Choroid plexus epithelial cell (primary cell): ENCODE results near the gene TRIM74.
A peak's percentile ranks its signal among the peaks of the same experiment; 100 is the strongest.
"Not testable (repeated sequence)": the region's sequence is repeated elsewhere in the genome, so short reads cannot be mapped to it uniquely, and the experiment has no call there.

Source experiments
- DNase-seq: peaks from one replicate; pipeline ENCODE4 v3.0.0-alpha.2; 2010; ENCODE audit warnings: low read depth
- H3K4me3 ChIP-seq: 2 replicates; pipeline ENCODE4 v1.5.1; 2011; ENCODE audit warnings: low read depth, mild to moderate bottlenecking, control low read depth, low read length, moderate library complexity
- TF ChIP-seq, protein P1 (sequence below): conservative IDR thresholded peaks from 2 replicates; pipeline ENCODE4 v1.5.1; 2011; ENCODE audit warnings: low read depth, mild to moderate bottlenecking, control low read depth, inconsistent platforms, low read length, moderate library complexity

TRIM74 gene

DNA sequence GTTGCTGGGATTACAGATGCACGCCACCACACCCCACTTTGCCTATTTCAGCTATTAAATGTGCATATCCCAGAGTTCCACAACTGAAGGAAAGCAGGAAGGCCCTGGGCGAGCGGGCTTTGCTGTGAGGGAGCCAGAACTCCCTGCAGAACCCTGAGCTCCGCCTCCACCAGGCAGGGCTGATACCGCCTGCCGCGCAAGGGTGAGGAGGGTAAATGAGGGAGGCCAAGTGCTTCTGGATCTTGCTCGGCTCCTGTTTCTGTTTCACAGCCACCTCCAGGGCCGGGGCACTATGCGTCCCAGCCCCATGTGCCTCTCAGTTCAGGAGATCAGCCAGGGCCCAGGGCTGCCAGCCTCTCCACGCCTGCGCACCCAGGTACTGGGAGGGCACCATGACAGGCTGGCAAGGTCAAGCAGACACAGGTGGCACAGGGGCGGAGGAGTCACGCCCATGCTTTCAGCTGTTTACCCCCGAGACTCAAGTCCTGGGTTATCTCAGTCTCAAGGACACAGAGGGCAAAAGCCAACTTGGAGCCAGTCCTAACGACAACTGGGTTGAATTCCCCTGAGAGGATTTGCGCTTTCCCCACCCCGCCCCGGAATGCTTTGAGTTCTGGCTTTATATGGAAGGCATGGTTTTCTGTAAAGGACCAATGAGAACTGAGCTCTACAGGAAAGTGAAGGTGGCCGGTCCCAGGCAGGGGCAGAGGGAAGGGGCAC is 8.5 kb downstream of the TRIM74 start:
- H3K4me3 ChIP-seq, DNase-seq: not testable (repeated sequence)

DNA sequence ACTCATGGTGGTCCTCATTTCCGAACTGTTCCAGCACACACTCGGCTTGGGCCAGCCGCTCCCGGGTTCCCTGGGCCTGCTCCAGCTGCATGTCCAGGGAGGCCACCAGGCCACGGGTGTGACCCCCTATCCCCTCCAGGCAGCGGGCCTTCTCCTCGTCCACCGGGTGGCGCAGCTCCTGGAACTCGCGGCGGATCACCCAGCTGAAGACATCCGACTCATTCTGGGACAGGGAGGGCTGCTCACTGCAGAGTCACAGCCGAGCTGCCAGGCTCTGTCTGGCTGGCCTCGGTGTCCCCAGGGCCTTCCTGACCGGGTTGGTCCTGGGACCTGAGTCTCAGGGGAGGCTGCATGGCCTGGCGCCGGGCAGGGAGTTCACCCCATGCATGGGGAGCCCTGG is 9.2 kb downstream of the TRIM74 start:
- H3K4me3 ChIP-seq, DNase-seq: not testable (repeated sequence)

DNA sequence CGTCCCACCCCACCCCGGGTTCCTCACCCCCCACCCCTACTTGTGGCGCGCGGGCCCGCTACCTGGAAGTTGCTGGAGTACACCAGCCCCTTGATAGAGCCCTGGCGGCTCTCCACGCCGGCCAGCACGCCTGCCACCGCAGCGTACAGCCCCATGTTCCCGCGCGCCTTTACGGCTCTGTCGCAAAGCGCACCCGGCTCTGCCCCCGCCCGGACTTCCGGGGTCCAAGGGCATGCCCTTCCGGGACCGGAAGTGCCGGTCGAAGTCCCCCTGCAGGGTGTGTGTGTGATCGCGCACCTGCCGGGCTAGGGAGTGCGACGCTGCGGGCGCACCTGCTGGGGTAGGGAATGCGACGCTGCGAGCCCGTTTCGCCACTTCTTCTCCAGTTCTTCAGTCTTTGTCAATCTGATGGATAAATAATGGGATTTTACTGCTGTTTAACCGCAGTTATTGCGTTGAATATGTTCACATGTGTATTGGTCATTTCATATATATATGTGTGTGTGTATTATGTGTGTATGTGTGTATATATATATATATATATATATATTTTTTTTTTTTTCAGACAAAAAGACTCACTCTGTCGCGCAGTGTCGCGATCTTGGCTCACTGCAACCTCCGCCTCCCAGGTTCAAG is 14.6 kb downstream of the TRIM74 start:
- not testable (repeated sequence) for DNase-seq
- H3K4me3 ChIP-seq: peak overlapping the region; percentile 40

DNA sequence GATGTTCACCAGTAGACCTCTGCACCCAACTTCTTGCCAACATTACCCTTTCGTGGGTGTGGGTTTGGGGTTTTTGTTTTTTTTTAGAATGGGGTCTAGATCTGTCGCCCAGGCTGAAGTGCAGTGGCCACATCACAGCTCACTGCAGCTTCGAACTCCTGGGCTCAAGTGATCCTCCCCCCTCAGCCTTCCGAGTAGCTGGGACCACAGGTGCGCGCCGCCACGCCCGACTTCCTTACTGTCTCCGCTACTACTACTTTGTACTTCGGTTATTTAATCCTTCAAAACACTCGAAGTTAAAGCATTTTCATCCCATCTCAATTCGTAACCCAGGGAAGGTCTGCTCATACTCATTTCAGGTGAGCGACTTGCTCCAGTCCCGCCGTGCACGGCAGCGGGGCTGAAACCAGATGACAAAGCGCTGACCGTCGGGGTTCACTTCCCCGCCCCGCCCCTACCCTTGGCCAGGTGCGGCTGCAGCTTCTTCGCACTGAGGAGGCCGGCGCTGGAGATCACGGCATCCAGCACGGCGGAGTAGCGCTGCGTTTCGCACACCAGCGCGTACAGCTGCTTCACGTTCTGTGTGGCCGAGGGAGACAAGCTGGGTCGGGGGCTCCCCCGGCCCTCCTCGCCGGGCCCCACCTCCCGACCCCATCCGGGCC is 15.2 kb downstream of the TRIM74 start:
- H3K4me3 ChIP-seq: peak overlapping the region; percentile 40
- not testable (repeated sequence) for DNase-seq

DNA sequence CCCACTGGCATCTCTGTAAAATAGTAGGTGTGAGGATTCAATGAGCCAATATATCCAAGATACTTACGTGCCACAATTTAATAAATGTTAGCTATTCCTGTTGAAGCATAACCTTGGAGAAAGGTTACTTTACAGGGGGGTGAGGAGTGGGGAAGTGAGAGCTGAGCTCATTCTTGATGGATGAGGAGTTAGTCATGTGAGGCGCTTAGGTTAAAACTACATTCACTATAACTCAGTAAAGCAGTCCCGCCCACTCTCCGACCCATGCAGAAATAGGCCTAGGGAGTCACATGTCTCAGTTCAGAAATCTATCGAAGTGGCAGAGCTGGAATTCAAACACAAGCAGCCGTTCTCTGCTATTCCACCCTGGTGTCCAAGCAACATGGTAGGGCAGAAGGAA is 18.8 kb downstream of the TRIM74 start:
- not testable (repeated sequence) for H3K4me3 ChIP-seq, DNase-seq

DNA sequence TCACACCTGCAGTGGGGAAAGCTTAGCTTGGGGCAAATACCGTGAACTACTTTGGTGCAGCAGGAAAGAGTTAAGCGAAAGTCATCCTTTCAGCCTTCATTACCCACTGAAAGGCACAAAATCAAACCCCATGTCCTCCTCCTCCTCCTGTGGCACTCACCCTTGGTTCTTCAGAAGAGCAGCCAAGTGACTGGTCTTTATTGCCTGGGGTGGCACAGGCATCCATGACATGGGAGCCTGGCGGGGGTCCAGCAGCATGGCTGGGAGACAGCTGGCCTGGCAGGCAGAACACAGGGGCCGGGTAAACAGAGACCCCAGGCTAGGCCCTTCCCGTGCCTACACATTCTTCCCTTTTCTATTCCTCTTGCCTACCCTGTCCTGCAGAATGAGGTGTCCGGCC is 19.6 kb downstream of the TRIM74 start:
- DNase-seq, H3K4me3 ChIP-seq: not testable (repeated sequence)

DNA sequence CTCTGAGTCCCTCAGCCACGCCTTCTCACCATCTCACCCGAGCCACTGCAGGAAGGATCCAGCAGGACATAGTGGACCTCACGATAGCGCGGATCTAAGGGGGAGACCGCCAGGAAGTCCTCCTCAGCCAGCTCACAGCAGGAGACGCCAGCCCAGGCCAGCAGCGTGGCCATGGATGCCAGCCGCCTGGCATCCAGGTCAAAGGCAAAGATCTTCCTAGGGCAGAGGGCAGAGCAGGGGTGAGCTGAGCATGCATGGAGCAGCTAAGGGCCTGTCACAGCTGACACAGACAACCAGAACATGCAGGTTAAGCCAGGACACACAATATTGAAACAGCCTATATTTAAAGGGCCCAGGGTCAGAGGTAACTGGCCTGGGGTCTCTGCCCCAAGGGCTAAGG is 20.0 kb downstream of the TRIM74 start:
- H3K4me3 ChIP-seq, DNase-seq: not testable (repeated sequence)

DNA sequence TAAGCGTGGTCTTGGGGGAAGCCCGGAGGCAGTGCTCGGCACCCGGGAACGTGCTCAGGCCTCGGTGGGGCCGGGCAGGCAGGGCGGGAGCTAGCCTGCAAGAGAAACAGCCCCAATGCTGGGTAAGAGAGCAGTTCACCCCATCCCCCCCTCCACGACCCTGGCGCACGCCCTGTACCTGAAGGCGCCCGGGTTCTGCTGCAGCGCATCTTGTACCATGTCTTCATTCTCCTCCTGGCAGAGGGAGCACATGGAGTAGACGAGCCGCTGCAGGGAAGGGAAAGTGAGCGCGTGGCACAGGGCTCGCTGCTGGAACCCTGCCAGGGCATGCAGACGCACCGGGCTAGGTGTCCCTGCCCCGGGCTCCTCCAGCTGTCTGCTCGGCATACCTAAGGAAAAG is 20.6 kb downstream of the TRIM74 start:
- not testable (repeated sequence) for H3K4me3 ChIP-seq, DNase-seq

DNA sequence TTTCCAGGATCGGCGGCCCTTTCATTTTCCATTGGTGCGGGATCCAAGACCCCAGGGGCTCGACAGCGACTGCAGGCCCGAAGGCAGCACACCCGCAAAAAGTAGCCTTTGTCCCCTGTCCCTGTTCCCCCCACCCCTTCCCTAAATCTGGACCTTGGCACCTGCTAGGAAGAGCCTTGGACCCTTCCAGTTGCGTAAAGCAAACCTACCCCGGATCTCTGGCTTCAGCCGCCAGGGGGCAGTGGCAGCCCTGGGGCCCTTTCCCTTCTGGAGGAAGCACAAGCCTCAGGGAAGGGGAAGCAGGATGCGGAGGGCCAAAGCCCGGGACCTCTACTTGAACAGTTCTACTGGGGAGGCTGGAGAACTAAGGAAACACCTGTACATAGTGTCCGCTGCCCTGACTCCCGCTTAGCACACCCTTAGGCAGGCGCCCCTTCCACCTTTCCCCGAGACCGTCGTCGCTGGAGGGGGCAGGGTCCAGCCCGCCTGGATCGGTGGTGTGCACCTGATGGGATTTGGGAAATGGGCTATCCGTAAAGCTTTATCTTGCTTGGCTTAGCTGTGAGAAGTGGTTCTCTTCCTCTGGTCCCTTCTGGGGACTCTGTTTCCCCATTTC is 23.0 kb downstream of the TRIM74 start:
- DNase-seq, H3K4me3 ChIP-seq: not testable (repeated sequence)
- TF ChIP-seq, protein P1, sequence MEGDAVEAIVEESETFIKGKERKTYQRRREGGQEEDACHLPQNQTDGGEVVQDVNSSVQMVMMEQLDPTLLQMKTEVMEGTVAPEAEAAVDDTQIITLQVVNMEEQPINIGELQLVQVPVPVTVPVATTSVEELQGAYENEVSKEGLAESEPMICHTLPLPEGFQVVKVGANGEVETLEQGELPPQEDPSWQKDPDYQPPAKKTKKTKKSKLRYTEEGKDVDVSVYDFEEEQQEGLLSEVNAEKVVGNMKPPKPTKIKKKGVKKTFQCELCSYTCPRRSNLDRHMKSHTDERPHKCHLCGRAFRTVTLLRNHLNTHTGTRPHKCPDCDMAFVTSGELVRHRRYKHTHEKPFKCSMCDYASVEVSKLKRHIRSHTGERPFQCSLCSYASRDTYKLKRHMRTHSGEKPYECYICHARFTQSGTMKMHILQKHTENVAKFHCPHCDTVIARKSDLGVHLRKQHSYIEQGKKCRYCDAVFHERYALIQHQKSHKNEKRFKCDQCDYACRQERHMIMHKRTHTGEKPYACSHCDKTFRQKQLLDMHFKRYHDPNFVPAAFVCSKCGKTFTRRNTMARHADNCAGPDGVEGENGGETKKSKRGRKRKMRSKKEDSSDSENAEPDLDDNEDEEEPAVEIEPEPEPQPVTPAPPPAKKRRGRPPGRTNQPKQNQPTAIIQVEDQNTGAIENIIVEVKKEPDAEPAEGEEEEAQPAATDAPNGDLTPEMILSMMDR: peak; percentile 39

DNA sequence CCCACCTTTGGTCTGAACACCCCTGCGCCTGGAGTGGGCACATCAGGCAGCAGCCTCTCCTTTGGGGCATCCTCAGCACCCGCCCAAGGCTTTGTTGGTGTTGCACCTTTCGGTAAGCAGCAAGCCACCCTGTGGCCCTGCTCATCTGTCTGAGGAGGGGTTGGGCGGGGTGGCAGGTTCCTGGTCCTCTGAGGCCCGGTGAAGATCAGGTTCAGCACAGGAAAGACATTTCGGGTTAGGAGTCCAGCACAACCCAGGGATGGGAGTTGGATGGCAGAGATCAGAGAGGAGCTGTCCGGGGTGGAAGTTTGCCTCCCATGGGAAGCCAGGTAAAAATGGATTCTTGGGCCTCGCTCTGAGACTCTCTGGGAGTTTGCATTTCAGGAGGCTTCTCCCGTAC is 23.7 kb downstream of the TRIM74 start:
- not testable (repeated sequence) for H3K4me3 ChIP-seq

DNA sequence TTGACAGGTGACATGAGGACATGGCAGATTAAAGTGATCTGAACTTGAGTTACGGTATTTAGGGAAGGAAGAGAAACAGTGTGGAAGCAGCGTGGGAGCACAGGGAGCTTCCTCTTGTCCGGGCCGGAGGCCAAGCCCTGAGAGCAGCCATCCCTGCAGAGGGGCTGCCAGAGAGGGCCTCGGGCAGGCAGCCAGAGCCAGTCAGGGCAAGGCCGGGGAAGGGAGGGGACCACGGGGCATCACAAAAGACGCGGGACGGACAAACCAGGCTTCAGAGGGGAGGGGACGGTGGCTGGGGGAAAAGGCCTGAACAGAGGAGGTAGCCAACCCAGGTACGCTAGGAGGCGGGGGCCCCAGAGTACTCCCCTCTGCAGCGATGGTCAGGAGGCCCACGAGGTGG is 24.3 kb downstream of the TRIM74 start:
- H3K4me3 ChIP-seq, DNase-seq: not testable (repeated sequence)

More for the DNA sequence above, 23.7 kb downstream of the TRIM74 start:
- not testable (repeated sequence) for DNase-seq

DNA sequence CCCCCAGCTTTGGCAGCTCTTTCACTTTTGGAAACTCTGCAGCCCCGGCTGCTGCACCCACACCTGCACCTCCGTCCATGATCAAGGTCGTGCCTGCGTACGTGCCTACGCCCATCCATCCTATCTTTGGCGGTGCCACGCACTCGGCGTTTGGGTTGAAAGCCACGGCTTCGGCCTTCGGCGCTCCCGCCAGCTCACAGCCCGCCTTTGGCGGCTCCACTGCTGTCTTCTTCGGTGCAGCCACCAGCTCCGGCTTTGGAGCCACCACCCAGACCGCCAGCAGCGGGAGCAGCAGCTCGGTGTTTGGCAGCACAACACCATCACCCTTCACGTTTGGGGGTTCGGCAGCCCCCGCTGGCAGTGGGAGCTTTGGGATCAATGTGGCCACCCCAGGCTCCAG is 26.3 kb downstream of the TRIM74 start:
- DNase-seq, H3K4me3 ChIP-seq: not testable (repeated sequence)

DNA sequence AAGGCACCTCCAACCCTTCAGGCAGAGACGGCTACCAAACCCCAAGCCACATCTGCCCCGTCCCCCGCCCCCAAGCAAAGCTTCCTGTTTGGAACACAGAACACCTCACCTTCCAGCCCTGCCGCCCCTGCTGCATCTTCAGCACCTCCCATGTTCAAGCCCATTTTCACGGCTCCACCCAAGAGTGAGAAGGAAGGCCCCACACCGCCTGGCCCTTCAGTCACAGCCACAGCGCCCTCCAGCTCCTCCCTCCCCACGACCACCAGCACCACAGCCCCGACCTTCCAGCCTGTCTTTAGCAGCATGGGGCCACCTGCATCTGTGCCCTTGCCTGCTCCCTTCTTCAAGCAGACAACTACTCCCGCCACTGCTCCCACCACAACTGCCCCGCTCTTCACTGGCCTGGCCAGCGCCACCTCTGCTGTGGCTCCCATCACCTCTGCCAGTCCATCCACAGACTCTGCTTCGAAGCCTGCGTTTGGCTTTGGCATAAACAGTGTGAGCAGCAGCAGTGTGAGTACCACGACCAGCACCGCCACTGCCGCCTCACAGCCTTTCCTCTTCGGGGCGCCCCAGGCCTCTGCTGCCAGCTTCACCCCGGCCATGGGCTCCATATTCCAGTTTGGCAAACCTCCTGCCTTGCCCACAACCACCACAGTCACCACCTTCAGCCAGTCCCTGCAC is 27.1 kb downstream of the TRIM74 start:
- not testable (repeated sequence) for H3K4me3 ChIP-seq, DNase-seq
